Stimulated activated CD4-positive, alpha-beta T cell treated with anti-CD3 and anti-CD28 coated beads, Interleukin-12 subunit alpha, Interleukin-12 subunit beta, amount 100 ng/mL, for 48 hours (primary cell): ENCODE measurements around the gene NFATC2.

Experiments used
- DNase-seq, 3 donors: peaks; one replicate each; pipeline ENCODE4 v3.0.0-alpha.2; 2020; ENCODE audit warnings: low read depth in 2 of 3, low spot score in 1 of 3

Gene NFATC2

DNA sequence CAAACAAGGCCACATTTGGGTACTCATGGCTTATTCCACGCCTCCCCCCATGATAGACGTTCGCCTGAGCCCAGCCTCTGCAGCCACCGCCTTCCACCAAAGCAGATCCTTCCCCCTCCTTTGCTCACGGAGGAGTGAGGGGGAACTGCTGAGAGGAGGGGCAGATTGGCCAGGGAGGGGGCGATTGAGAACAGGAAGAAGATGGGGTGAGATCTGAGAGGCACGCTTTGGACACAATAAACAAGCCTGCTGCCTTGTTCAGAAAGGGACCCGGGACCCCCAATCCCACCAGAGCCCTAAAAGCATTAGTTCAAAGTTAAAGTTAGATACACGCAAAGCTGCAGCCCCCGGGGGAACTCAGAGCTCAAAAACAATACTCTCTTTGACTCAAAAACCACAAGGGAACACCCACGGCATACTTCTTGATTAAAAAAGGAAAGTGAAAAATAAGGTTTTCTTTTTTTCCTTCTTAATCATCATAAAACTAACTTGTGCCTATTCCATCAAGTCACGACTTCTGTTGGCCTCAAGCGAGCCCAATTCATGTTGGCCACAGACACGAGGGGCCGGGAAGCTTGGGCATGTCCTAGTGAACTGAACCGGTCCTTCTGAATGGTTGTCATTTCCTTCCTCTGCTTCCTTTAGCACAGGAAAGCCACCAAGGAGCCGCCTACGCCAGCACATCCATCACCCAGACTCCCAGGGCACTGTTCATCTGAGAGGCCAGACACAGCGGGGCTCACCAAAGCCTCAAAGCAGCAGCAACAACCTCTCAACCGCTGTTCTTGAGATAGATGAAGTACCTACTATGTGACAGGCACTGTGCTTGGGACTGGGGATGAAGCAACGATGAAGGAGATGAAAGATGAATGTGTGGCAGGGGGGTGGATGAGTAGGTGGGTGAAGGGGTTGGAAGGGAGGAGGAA is 44.7 kb downstream of the NFATC2 start:
- peak; percentile 45 to 57 (median 53) for DNase-seq

- DNase-seq = no peak
Measured at GRCh38 chr20:51496964-51497363, 45.6 kb downstream of the NFATC2 start.

DNA sequence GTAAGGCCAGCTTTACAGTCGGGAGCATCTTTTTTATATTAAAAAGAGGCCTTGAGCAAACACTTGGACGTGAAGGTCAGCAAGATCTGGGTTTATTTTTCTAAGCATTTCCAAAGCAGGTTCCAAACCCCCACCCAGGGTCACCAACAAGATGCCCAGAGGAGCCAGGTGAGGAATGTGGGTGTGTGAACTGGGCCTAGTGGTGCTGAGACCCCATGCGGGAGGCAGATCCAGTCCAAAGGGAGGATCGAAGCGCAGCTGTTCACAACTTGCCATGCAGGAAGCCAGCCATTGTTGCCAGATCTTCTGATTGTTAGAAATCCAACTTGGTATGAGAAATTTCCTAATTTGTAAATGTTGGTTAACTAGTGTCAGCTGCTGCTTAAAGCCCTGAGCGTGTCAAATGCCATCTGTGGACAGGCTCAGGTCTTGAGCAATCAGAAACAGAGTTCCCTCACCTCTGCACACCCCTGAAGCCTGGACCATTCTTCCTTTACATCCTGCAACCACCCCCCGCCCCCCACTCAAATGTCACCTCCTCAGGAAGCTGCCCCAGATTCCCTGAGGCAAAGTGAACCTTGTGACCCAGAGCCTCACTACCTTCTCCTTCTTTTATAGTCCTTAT is 46.5 kb downstream of the NFATC2 start:
- DNase-seq = no peak

GRCh38 chr20:51495291-51495690 is 47.2 kb downstream of the NFATC2 start:
- DNase-seq = no peak

GRCh38 chr20:51494241-51495110 is 48.0 kb downstream of the NFATC2 start:
- DNase-seq = peak in 1 of 3 donors; percentile 37

DNA sequence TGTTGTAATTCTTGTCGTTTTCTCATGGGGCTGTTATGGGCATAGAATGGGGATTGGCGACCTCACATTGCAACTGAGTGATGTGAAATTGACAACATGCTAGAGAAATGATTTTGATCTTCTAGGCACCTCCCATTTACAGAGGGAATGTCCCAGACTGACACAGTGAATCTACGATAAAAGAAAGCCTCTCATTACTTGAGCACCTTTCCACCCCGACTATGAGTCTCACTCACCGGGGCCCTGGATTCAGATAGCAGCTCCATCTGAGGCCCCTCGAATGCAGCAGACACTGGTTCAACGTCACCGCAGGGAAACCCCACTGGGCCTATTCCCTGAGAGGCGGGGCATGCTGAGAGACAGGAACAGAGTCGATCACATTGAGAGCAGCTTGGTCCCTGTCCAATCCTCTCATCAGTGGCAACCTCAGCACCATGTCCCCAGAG is 49.1 kb downstream of the NFATC2 start:
- peak in 1 of 3 donors; percentile 42 for DNase-seq

DNA sequence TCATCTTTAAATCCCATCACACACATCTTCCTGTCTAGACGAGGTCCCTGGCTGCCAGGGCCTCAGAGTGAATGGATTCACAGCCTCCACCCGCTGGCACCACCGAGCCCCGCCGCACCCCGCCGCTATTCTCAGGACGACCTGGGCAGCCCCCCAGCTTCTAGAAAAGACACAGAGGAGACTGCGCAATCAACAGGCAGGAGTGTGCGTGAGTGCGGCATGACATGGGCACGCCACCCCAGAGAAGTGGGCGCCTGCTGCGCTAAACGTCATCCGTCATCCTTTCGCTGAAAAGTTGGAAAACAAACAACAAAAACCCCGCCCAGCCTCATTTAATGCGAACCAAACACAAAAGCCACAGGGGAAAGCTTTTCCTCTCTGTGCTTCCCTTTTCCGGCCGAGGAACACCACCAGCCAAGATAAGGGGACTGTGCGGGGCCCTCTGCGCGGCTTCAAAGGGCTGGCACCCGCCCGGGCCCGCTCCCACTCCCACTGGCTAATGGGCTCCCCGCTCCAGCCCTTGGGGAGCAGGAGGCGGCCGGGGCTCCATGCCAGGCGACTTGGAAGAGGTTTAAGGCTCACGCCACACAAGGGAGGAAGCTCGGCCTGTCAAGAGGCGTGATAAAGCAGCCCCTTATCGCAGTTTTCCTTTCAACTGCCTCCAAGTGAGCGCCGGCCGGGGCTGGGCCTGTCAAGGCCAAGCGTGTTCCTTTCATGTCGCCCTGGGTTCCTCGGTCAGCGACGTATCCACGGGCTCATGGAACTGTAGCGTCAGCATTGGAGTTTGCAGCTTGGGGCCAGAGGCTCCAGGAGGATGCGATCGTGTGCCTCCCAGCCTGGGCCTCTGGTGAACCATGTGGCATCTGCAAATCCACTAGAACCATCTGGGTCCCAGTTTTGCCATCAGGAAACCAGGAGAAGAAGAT is 50.1 kb downstream of the NFATC2 start:
- no peak for DNase-seq

- no peak for DNase-seq
Measured at GRCh38 chr20:51491393-51491792, 51.1 kb downstream of the NFATC2 start.

DNA sequence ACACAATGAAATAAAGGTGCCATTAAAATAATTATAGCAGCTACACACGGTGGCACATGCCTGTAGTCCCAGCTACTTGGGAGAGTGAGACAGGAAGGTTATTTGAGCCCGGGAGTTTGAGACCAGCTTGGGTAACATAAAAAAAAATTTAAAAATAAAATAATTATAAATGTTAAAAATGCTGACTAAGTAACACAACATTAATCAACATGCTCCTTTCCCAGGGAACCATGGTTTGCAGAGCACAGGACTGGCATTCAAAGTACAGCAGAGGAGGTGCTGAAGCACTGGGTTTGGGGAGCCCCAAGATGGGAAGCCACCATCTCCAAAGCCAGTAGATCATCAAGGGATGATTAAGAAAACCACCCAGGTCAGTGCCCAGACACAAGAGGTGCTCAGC is 51.9 kb downstream of the NFATC2 start:
- no peak for DNase-seq

DNA sequence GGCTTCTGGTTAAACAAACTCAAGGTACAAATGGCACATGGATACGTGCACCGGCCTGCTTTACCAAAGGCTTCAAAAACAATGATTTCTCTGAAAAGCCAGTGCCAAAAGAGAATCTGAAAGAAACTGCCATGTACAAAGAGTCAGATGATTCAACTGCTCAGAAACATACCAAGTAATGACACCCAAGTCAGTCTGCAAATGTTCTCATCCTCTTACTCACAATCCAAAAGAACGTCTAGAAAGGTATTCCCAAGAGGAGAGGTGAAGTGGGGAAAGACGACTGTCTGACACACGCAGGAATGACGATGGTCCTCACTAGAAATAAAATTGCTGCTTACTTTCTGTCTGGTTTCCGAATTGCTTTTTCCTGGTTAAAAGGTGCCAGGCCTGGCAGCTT is 52.9 kb downstream of the NFATC2 start:
- DNase-seq = no peak

DNA sequence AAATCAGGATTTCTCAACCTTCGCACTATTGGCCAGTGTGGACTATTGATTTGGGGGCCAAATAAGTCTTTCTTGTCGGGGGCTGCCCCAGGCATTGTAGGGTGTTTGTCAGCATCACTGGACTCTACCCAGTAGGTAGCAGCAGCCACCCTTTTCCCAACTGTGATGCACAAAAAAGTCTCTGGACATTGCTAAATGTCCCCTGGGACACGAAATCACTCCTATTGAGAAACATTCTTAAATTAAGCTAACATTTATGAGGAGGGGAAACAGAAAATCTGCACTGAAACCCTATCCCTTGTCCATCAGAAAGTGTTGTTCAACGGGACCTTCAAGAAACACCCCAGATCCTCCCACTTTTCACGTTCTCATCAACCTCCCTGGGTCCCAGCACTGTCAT is 54.2 kb downstream of the NFATC2 start:
- DNase-seq = no peak

DNA sequence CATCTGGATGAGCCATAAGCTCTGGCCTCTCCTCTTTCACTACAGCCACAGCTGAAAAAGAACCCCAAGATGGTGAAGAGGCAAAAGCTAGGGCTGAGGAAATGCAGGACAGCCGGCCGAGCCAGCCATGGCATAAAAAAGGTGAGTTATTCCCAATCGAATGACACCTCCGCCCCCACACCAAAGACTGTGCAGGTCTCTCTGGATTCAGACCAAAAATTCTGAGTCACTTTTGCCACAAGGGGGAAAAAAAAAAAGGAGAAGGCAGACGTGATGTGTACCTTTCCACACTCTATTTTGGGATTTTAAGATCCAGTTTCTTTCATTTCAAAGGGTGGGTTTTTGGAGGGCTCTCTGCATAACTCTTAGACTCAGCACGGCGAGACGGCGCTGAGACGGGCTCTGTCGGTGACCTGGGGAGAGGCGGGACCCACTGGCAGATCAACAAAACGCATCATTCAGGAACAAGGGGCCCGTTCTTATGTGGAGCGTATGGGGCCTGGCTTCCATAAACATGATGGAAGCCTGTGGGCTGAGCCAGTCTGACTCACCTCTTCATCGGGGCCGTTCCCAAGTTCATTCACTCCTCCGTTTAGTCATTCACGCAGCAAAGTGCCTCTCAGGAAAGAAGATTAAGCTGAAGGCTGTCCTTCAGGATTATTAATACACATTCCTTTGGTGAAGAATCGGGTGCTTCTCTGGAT is 54.8 kb downstream of the NFATC2 start:
- no peak for DNase-seq

- no peak for DNase-seq
Measured at GRCh38 chr20:51487076-51487475, 55.4 kb downstream of the NFATC2 start.

DNA sequence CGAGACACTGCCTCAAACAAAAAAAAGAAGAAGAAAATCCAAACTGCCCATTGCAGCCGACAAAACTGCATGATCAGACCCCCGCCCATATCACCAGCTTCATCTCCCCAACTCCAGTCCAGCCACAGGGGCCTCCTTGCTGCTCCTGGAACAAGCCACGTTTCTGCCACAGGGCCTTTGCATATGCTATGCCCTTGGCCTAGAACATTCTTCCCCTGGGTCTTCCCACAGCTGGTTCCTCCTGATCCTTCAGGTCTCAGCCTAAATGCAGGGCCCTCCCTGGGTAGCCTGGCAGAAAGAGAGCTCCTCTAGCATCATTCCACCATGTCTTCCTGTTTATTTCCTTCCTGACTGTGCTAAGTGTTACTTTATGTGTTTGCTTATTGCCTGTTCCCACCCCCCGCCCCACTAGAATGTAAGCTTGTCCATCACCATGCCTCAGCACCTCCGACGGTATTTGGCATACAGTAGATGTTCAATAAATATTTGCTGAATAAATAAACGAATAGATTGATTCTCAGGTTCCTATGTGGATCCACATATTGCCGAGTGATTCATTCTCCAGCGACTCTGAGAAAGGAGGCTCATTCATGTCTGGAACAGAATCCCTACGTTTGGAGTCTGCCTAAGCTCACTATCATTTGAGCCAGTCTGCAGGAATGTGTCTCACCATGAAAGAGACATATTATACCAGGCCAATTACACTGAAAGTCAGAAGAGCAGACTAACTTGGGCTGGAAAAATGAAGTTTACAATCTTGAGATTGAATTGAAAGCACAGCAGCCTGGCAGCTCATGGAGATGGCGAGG is 56.1 kb downstream of the NFATC2 start:
- DNase-seq = no peak

DNA sequence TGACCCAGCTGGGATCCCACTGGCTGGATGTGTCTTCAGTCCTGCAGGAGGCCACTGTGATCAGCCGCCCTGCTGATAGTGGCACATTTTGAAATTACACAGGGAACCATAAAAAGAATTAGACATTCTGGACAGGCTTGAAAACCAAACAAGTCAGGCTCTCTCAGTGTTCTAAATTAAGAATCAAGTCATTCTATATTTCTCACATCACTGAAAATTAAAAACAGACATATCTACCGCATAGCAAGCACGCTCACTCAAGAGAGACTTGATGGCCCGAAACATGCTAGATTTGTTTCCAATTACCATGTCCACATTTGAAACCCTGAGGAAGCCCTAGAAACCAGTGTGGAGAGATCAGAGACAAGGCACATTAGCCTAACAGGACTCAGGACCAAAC is 57.7 kb downstream of the NFATC2 start:
- no peak for DNase-seq

DNA sequence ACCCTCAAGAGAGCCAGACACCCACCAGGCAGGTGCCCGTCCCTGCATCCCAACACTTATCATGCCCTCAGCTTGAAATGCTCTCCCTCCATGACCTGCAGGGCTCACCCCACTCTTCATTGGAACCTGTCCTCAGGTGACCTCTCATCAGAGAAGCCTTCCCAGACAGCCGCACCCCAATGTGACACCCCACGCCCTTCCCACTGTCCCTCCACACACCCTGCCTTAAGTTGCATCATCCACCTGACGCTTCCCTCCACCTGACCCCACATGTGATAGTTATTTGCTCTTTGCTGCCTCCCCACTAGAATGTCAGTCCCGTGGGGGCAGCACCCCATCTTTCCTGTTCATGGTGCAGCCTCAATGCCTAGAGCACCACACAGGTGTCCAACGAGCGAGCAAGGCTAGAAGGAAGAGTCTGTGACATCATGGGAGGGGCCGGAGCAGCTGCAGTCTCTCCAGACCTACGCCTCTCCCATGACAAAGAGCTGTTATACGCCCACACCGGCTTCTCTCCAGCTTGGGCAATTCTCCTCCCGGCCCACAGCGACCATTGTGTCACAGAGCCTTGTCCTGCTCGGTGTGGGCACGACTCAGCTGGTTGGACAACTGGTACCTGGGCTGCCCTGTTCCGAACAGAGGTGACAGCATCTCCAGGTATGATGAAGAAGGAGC is 58.2 kb downstream of the NFATC2 start:
- DNase-seq = no peak

DNA sequence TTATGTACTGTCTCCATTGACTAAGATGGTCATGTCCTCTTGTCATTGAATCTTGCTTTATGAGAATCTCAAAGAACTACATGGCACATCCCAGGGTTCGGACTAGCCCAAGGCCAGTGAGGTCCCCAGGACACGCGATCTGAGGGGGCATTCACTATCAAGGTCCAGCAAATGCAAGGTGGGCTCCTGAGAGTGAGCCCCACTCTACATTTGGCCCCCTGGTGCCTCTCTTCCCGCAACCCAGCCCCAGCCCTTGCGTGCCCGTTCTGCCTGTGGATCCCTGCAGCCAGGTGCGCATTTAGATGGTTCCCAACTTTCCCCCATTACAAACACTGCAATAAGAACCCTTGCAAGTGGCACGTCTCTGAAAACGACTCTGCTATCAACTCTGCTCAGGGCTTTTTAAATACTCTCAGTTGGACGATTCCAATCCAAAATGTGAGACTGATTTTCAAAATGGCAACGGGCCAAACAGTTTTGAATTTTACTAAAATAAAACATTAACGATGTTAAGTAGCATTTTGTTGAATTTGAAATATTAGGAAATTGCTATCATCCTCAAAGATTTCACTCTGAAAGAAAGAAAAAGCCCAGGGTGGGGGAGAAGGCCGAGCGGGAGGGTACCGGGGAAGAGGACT is 59.6 kb downstream of the NFATC2 start:
- DNase-seq = no peak

DNA sequence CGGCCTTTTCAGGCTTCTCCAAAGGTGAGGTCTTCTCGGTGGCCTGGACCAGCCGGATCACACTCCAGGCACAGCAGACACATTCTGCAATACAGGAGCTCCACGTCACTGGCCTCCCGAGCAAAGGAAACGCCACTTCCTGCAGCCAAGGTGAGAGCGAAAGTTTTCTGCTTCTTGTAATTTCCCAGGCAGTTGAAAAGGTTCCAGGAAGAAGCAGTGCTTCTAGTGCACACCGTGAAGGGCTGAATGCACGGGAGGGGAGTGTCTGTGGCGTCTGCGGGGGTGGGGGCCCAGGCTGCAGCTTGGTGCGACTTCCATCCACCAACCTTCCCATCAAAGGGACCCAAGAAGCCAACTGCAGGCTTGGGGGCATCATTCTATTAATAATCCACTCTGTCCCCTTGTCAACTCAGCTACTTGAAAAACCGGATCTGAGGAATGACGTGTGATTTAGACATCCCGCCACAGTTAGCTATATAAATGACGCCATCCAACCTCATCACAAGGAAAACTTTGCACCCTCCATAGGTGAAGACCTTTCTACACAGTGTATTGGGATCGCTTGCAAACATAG is 61.1 kb downstream of the NFATC2 start:
- DNase-seq = peak; percentile 53 to 62 (median 60)
